HEK293 (cell line): ENCODE measurements around the gene CUEDC1.
"Not testable (repeated sequence)": the region's sequence is repeated elsewhere in the genome, so short reads cannot be mapped to it uniquely, and the experiment has no call there.

ENCODE experiments used
- CTCF ChIA-PET: fragments of 350-600 bp; formaldehyde crosslinking; extraction: SDS; loops from one replicate; lab custom pipeline; 2021; ENCODE audit warnings: antibody characterized with exemption; lab: Yijun Ruan, JAX
- POLR2A ChIA-PET: fragments of 300-600 bp; formaldehyde crosslinking; extraction: SDS; loops from one replicate; lab custom pipeline; 2020; ENCODE audit warnings: antibody characterized with exemption, inconsistent platforms; lab: Yijun Ruan, JAX
- H3K27ac ChIP-seq: fragments of 200-500 bp; sonication (Bioruptor generic); 2 replicates; pipeline ENCODE4 v1.5.1; 2014; ENCODE audit warnings: low read depth, low read length, control low read depth, inconsistent platforms; ENCODE audit errors: extremely low read depth
- H3K36me3 ChIP-seq, 2 experiments: fragments of 200-500 bp in 1 of 2; sonication (Bioruptor generic) in 1 of 2; 1 replicate in 1 of 2; 2 replicates in 1 of 2; pipeline ENCODE4 v1.5.1; 2014 to 2017; ENCODE audit warnings: inconsistent platforms in 2 of 2, low read length in 2 of 2; ENCODE audit not compliant: control insufficient read depth in 2 of 2, insufficient read depth in 1 of 2
- H3K4me1 ChIP-seq: fragments of 200-500 bp; sonication (Bioruptor generic); 2 replicates; pipeline ENCODE4 v1.5.1; 2014; ENCODE audit warnings: mild to moderate bottlenecking, low read length, inconsistent platforms; ENCODE audit not compliant: control insufficient read depth, insufficient read depth
- H3K4me3 ChIP-seq: 2 replicates; pipeline ENCODE4 v1.5.1; 2011; ENCODE audit warnings: low read depth, mild to moderate bottlenecking, control low read depth, low read length, moderate library complexity
- H3K9me3 ChIP-seq: fragments of 200-500 bp; sonication (Bioruptor generic); 2 replicates; pipeline ENCODE4 v1.5.1; 2014; ENCODE audit warnings: low read depth, low read length, inconsistent platforms; ENCODE audit not compliant: control insufficient read depth, insufficient read depth
- GLIS1 ChIP-seq: fragments of 450-650 bp; formaldehyde crosslinking; IDR thresholded peaks from 2 replicates; pipeline ENCODE4 v1.5.1; 2016; ENCODE audit warnings: missing biosample characterization, missing genetic modification characterization
- OVOL3 ChIP-seq: fragments of 450-650 bp; formaldehyde crosslinking; IDR thresholded peaks from 2 replicates; pipeline ENCODE4 v1.5.1; 2016; ENCODE audit warnings: missing biosample characterization, missing genetic modification characterization
- PRDM1 ChIP-seq: fragments of 450-650 bp; formaldehyde crosslinking; IDR thresholded peaks from 2 replicates; pipeline ENCODE4; 2016; ENCODE audit warnings: missing biosample characterization, missing genetic modification characterization
- YY2 ChIP-seq: fragments of 450-650 bp; formaldehyde crosslinking; IDR thresholded peaks from 2 replicates; pipeline ENCODE4 v1.5.1; 2016; ENCODE audit warnings: missing biosample characterization, missing genetic modification characterization
- ZBTB17 ChIP-seq: fragments of 450-650 bp; formaldehyde crosslinking; IDR thresholded peaks from 2 replicates; pipeline ENCODE4 v1.5.1; 2016; ENCODE audit warnings: missing biosample characterization, missing genetic modification characterization
- ZBTB20 ChIP-seq: fragments of 450-650 bp; formaldehyde crosslinking; IDR thresholded peaks from 2 replicates; pipeline ENCODE4 v1.5.1; 2016; ENCODE audit warnings: missing biosample characterization, missing genetic modification characterization
- ZBTB44 ChIP-seq: fragments of 450-650 bp; IDR thresholded peaks from 2 replicates; pipeline ENCODE4 v1.5.1; 2018; ENCODE audit warnings: missing biosample characterization, mild to moderate bottlenecking, missing genetic modification characterization
- ZFHX2 ChIP-seq: fragments of 450-650 bp; formaldehyde crosslinking; conservative IDR thresholded peaks from 2 replicates; pipeline ENCODE4 v1.5.1; 2016; ENCODE audit warnings: missing biosample characterization, missing genetic modification characterization
- ZNF138 ChIP-seq: fragments of 450-650 bp; formaldehyde crosslinking; IDR thresholded peaks from 2 replicates; pipeline ENCODE4 v1.5.1; 2016; ENCODE audit warnings: missing biosample characterization, missing genetic modification characterization, borderline replicate concordance
- ZNF184 ChIP-seq: fragments of 450-650 bp; IDR thresholded peaks from 2 replicates; pipeline ENCODE4 v1.5.1; 2018; ENCODE audit warnings: missing biosample characterization, mild to moderate bottlenecking, missing genetic modification characterization
- ZNF221 ChIP-seq: fragments of 450-650 bp; formaldehyde crosslinking; IDR thresholded peaks from 2 replicates; pipeline ENCODE4 v1.5.1; 2017; ENCODE audit warnings: missing biosample characterization, missing genetic modification characterization, borderline replicate concordance
- ZNF366 ChIP-seq: fragments of 450-650 bp; formaldehyde crosslinking; conservative IDR thresholded peaks from 2 replicates; pipeline ENCODE4 v1.5.1; 2016; ENCODE audit warnings: missing biosample characterization, missing genetic modification characterization
- ZNF530 ChIP-seq: fragments of 450-650 bp; formaldehyde crosslinking; IDR thresholded peaks from 2 replicates; pipeline ENCODE4 v1.5.1; 2016; ENCODE audit warnings: low read depth, missing biosample characterization, missing genetic modification characterization
- ZNF549 ChIP-seq: fragments of 450-650 bp; IDR thresholded peaks from 2 replicates; pipeline ENCODE4 v1.5.1; 2018; ENCODE audit warnings: missing biosample characterization, missing genetic modification characterization, mild to moderate bottlenecking, inconsistent platforms, moderate library complexity
- ZNF580 ChIP-seq: fragments of 450-650 bp; formaldehyde crosslinking; IDR thresholded peaks from 2 replicates; pipeline ENCODE4 v1.5.1; 2016; ENCODE audit warnings: missing biosample characterization, missing genetic modification characterization
- ZNF623 ChIP-seq: fragments of 450-650 bp; formaldehyde crosslinking; IDR thresholded peaks from 2 replicates; pipeline ENCODE4 v1.5.1; 2016; ENCODE audit warnings: missing biosample characterization, missing genetic modification characterization
- ZNF624 ChIP-seq: fragments of 450-650 bp; formaldehyde crosslinking; IDR thresholded peaks from 2 replicates; pipeline ENCODE4 v1.5.1; 2017; ENCODE audit warnings: missing biosample characterization, missing genetic modification characterization
- ZNF777 ChIP-seq: fragments of 450-650 bp; formaldehyde crosslinking; IDR thresholded peaks from 2 replicates; pipeline ENCODE4 v1.5.1; 2017; ENCODE audit warnings: missing biosample characterization, missing genetic modification characterization, borderline replicate concordance
- ZSCAN16 ChIP-seq: fragments of 450-650 bp; formaldehyde crosslinking; IDR thresholded peaks from 2 replicates; pipeline ENCODE4 v1.5.1; 2016; ENCODE audit warnings: missing biosample characterization, missing genetic modification characterization
- TF ChIP-seq, protein P1 (sequence below): fragments of 450-650 bp; formaldehyde crosslinking; IDR thresholded peaks from 2 replicates; pipeline ENCODE4 v1.5.1; 2016; ENCODE audit warnings: missing biosample characterization, missing genetic modification characterization
- TF ChIP-seq, protein P2 (sequence below): fragments of 450-650 bp; formaldehyde crosslinking; IDR thresholded peaks from 2 replicates; pipeline ENCODE4 v1.5.1; 2016; ENCODE audit warnings: missing biosample characterization, missing genetic modification characterization

The CUEDC1 gene

GRCh38 chr17:57976594-57976993, 21.4 kb upstream of the CUEDC1 start:
- peaks cover 78 to 90% of the 10 kb centered on the region in 2 experiments for H3K36me3 ChIP-seq
- POLR2A ChIA-PET: no interaction called here
- CTCF ChIA-PET: interaction anchor here (1.3 to 1.6 kb wide), 3 partner anchors 10 to 120 kb away, joined by 5 to 12 read pairs (median 6); no protein-coding TSS in a partner anchor
- H3K9me3 ChIP-seq: no peaks in the 10 kb centered on the region
- peak; percentile 51; the same call in 1 of the 2 replicates for TF ChIP-seq PRDM1 (tag by site-specific recombination)
- TF ChIP-seq OVOL3 (tag by site-specific recombination): no peak
- TF ChIP-seq, all 188 proteins: peak for 1
- Histone ChIP-seq H3K27ac (no peak overlapping the region), H3K4me1 (peaks cover 4% of the 10 kb centered on the region), H3K4me3 (no peak overlapping the region)

GRCh38 chr17:57975044-57975443, 19.8 kb upstream of the CUEDC1 start:
- Histone ChIP-seq H3K9me3 (no peaks in the 10 kb centered on the region), H3K27ac (0 out of 2 replicates have a peak overlapping the region, but pooled peaks have one; percentile 0), H3K4me1 (no peaks in the 10 kb centered on the region; the same call in 1 of the 2 replicates), H3K36me3 (peaks cover 63 to 82% of the 10 kb centered on the region in 2 experiments), H3K4me3 (no peak overlapping the region)
- TF ChIP-seq ZBTB44 (tag by site-specific recombination) (no peak), ZBTB20 (tag by site-specific recombination) (no peak), ZNF624 (tag by site-specific recombination) (no peak), ZNF138 (no peak), ZNF580 (tag by site-specific recombination) (no peak), ZFHX2 (tag by site-specific recombination) (no peak), ZNF549 (tag by site-specific recombination) (no peak), YY2 (no peak), ZNF777 (tag by site-specific recombination) (no peak), ZSCAN16 (tag by site-specific recombination) (peak; percentile 50; the same call in 1 of the 2 replicates), ZBTB17 (tag by site-specific recombination) (0 out of 2 replicates have a peak, but pooled peaks have one; percentile 3), ZNF530 (tag by site-specific recombination) (no peak), ZNF221 (tag by site-specific recombination) (no peak), ZNF623 (tag by site-specific recombination) (no peak), ZNF366 (tag by site-specific recombination) (no peak), GLIS1 (tag by site-specific recombination) (peak; percentile 87), ZNF184 (tag by site-specific recombination) (no peak)
- TF ChIP-seq, protein P1, sequence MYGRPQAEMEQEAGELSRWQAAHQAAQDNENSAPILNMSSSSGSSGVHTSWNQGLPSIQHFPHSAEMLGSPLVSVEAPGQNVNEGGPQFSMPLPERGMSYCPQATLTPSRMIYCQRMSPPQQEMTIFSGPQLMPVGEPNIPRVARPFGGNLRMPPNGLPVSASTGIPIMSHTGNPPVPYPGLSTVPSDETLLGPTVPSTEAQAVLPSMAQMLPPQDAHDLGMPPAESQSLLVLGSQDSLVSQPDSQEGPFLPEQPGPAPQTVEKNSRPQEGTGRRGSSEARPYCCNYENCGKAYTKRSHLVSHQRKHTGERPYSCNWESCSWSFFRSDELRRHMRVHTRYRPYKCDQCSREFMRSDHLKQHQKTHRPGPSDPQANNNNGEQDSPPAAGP (tag by site-specific recombination): no peak
- TF ChIP-seq, protein P2, sequence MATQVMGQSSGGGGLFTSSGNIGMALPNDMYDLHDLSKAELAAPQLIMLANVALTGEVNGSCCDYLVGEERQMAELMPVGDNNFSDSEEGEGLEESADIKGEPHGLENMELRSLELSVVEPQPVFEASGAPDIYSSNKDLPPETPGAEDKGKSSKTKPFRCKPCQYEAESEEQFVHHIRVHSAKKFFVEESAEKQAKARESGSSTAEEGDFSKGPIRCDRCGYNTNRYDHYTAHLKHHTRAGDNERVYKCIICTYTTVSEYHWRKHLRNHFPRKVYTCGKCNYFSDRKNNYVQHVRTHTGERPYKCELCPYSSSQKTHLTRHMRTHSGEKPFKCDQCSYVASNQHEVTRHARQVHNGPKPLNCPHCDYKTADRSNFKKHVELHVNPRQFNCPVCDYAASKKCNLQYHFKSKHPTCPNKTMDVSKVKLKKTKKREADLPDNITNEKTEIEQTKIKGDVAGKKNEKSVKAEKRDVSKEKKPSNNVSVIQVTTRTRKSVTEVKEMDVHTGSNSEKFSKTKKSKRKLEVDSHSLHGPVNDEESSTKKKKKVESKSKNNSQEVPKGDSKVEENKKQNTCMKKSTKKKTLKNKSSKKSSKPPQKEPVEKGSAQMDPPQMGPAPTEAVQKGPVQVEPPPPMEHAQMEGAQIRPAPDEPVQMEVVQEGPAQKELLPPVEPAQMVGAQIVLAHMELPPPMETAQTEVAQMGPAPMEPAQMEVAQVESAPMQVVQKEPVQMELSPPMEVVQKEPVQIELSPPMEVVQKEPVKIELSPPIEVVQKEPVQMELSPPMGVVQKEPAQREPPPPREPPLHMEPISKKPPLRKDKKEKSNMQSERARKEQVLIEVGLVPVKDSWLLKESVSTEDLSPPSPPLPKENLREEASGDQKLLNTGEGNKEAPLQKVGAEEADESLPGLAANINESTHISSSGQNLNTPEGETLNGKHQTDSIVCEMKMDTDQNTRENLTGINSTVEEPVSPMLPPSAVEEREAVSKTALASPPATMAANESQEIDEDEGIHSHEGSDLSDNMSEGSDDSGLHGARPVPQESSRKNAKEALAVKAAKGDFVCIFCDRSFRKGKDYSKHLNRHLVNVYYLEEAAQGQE (tag by site-specific recombination): no peak
- POLR2A ChIA-PET: interaction anchor here (0.8 to 1.2 kb wide), 2 partner anchors 32 to 100 kb away, joined by 3 to 5 read pairs; partner anchors contain the start of gene SRSF1
- CTCF ChIA-PET: interaction anchor here (1.2 kb wide), 1 partner anchor 10 kb away, joined by 4 read pairs; no protein-coding TSS in a partner anchor

- POLR2A ChIA-PET: interaction anchor here (0.8 kb wide), 1 partner anchor 19 kb away, joined by 3 read pairs; the partner anchor contains the start of gene CUEDC1
- H3K36me3 ChIP-seq: peaks cover 55 to 74% of the 10 kb centered on the region in 2 experiments
- H3K4me1 ChIP-seq, H3K9me3 ChIP-seq, CTCF ChIA-PET, H3K4me3 ChIP-seq: not testable (repeated sequence)
- H3K27ac ChIP-seq: 0 out of 2 replicates have a peak overlapping the region, but pooled peaks have one; percentile 0
These were observed 19.0 kb upstream of the CUEDC1 start for GRCh38 chr17:57974053-57974824.
